GM12878 (cell line): Measurements from ENCODE around the gene LYG2. TPM values are rescaled to one million over a fixed set of nuclear protein-coding genes. Genes with fewer than 3 reads are reported as not detected.

Source experiments
- ATAC-seq: fragments of 200-7000 bp; cut with Tn5 transposase; 3 replicates; pipeline ENCODE4 v1.9.1; 2020; ENCODE audit warnings: mild to moderate bottlenecking, moderate library complexity
- BruUV-seq: library from RNA; stranded (reverse); fragments of 400-500 nt; replicated peaks from 2 replicates; lab custom pipeline; 2021; lab: Mats Ljungman, UMichigan
- CTCF ChIA-PET: fragments of 300-600 bp; sonication (Branson Sonifier 250); formaldehyde crosslinking; extraction: SDS; loops from one replicate; lab custom pipeline; 2021; ENCODE audit warnings: inconsistent platforms; lab: Yijun Ruan, JAX
- POLR2A ChIA-PET: fragments of 350-600 bp; formaldehyde crosslinking; extraction: SDS; loops from one replicate; lab custom pipeline; 2021; ENCODE audit warnings: inconsistent platforms; lab: Charles Lee
- RAD21 ChIA-PET: fragments of 300-600 bp; sonication (Branson Sonifier 250); formaldehyde crosslinking; loops from one replicate; lab custom pipeline; 2023; ENCODE audit warnings: antibody characterized with exemption; ENCODE audit not compliant: unreplicated experiment; lab: Charles Lee
- SMC1A ChIA-PET: fragments of 300-600 bp; sonication (Branson Sonifier 250); formaldehyde crosslinking; loops from one replicate; lab custom pipeline; 2023; ENCODE audit not compliant: unreplicated experiment, uncharacterized antibody; lab: Charles Lee
- DNase-seq: peaks from one replicate; pipeline ENCODE4 v3.0.0-alpha.2; 2011; ENCODE audit warnings: low read depth, low spot score
- FAIRE-seq: peaks from 3 replicates; lab custom pipeline; 2011; peaks lifted over from hg19 to GRCh38; lab: Jason Lieb, UNC
- H2AFZ ChIP-seq: 2 replicates; pipeline ENCODE4 v1.6.0; 2011; ENCODE audit warnings: low read depth, low read length, control low read depth; ENCODE audit not compliant: control insufficient read depth
- H3K27ac ChIP-seq: 2 replicates; pipeline ENCODE4 v1.5.1; 2011; ENCODE audit warnings: control low read depth; ENCODE audit not compliant: control insufficient read depth, insufficient read depth
- H3K27me3 ChIP-seq, 2 experiments: replicated peaks in 1 of 2; 2 replicates each; pipeline versions ENCODE4 v1.6.0 to v1.6.1; 2011; ENCODE audit warnings: low read length in 1 of 2; ENCODE audit not compliant: control insufficient read depth in 2 of 2, insufficient read depth in 2 of 2
- H3K36me3 ChIP-seq, 2 experiments: 2 replicates each; pipeline ENCODE4 v1.5.1; 2011; ENCODE audit warnings: low read length in 1 of 2; ENCODE audit not compliant: control insufficient read depth in 2 of 2, insufficient read depth in 2 of 2
- H3K4me1 ChIP-seq: 2 replicates; pipeline ENCODE4 v1.6.1; 2011; ENCODE audit warnings: mild to moderate bottlenecking, low read length, moderate library complexity, mixed read lengths; ENCODE audit not compliant: control insufficient read depth, insufficient read depth
- H3K4me2 ChIP-seq: 2 replicates; pipeline ENCODE4 v1.6.0; 2011; ENCODE audit warnings: control low read depth; ENCODE audit not compliant: control insufficient read depth, insufficient read depth
- H3K4me3 ChIP-seq: fragments of 200-600 bp; sonication (generic); 2 replicates; pipeline ENCODE4 v1.5.1; 2016
- H3K79me2 ChIP-seq: 2 replicates; pipeline ENCODE4 v1.6.0; 2011; ENCODE audit warnings: low read length; ENCODE audit not compliant: control insufficient read depth, insufficient read depth
- H3K9ac ChIP-seq: 2 replicates; pipeline ENCODE4 v1.8.0; 2011; ENCODE audit warnings: low read length, control low read depth, mixed read lengths; ENCODE audit not compliant: control insufficient read depth, insufficient read depth
- H3K9me3 ChIP-seq: replicated peaks from 3 replicates; pipeline ENCODE4 v1.5.1; 2011; ENCODE audit warnings: mild to moderate bottlenecking, low read length; ENCODE audit not compliant: control insufficient read depth, insufficient read depth
- H4K20me1 ChIP-seq: 2 replicates; pipeline ENCODE4 v1.6.0; 2011; ENCODE audit not compliant: control insufficient read depth, insufficient read depth
- MYB ChIP-seq: fragments of 150-350 bp; IDR thresholded peaks from 2 replicates; pipeline ENCODE4 v1.6.1; 2014; ENCODE audit warnings: mild to moderate bottlenecking, low read depth, low read length, borderline replicate concordance
- NBN ChIP-seq: fragments of 450-650 bp; IDR thresholded peaks from 2 replicates; pipeline ENCODE4 v1.6.1; 2016
- WGBS: methylation state at CpG from one replicate; pipeline ENCODE4 v1.1.6; 2016; ENCODE audit warnings: low lambda C conversion rate; ENCODE audit not compliant: insufficient replicate concordance, insufficient coverage; ENCODE audit errors: missing lambda C conversion rate; 5-methylcytosine and 5-hydroxymethylcytosine counted together
- in situ Hi-C: fragments of 300-500 bp; cut with MboI; formaldehyde crosslinking; loops from 9 replicates; pipeline ENCODE4 v1.14.3; 2018; ENCODE audit warnings: mixed read lengths
- intact Hi-C: fragments of 100-400 bp; cut with micrococcal nuclease; formaldehyde crosslinking; loops from one replicate; pipeline ENCODE4 v1.14.2; 2022; ENCODE audit not compliant: unreplicated experiment
- polyA plus RNA-seq, 11 experiments: library from polyadenylated mRNA; depleted of rRNA in 4 of 11; unstranded in 6 of 11; stranded (reverse) in 5 of 11; fragments of >200 nt; fragmentation: Nextera tagmentation in 4 of 11; fragmentation: Illumina TruSeq in 1 of 11; extraction: Ambion mirVana in 4 of 11; extraction: Trizol in 1 of 11; gene quantifications; 1 replicate in 1 of 11; 2 replicates in 10 of 11; pipeline versions ENCODE4 v1.2.1 to v1.2.3, GENCODE V29; 2011 to 2016; ENCODE audit warnings: inconsistent platforms in 2 of 11, missing spikeins in 2 of 11, low read depth in 1 of 11
- total RNA-seq, 4 experiments: library from RNA; depleted of rRNA in 3 of 4; stranded (reverse); fragments of >200 nt in 3 of 4; fragmentation: Illumina TruSeq in 1 of 4; extraction: Trizol in 1 of 4; gene quantifications; 2 replicates each; pipeline versions ENCODE4 v1.2.1 to v1.2.3, GENCODE V29; 2013 to 2021
- TF ChIP-seq, protein P1 (sequence below): fragments of 450-650 bp; IDR thresholded peaks from 2 replicates; pipeline ENCODE4 v1.6.1; 2016; ENCODE audit warnings: mild to moderate bottlenecking
- TF ChIP-seq, protein P2 (sequence below): fragments of 450-650 bp; IDR thresholded peaks from 2 replicates; pipeline ENCODE4 v1.6.1; 2017; ENCODE audit warnings: mild to moderate bottlenecking, moderate library complexity
- TF ChIP-seq, protein P3 (sequence below): fragments of 450-650 bp; IDR thresholded peaks from 2 replicates; pipeline ENCODE4 v1.6.1; 2018; ENCODE audit warnings: borderline replicate concordance, mild to moderate bottlenecking; ENCODE audit not compliant: partially characterized antibody

LYG2 gene
- total and polyA plus RNA-seq, 10 of the 15 experiments (the other 5 are each of a cell fraction or from before 2014, with no cell fraction given), result 0.11 to 0.95 (median 0.37) TPM; not detected in 6

DNA sequence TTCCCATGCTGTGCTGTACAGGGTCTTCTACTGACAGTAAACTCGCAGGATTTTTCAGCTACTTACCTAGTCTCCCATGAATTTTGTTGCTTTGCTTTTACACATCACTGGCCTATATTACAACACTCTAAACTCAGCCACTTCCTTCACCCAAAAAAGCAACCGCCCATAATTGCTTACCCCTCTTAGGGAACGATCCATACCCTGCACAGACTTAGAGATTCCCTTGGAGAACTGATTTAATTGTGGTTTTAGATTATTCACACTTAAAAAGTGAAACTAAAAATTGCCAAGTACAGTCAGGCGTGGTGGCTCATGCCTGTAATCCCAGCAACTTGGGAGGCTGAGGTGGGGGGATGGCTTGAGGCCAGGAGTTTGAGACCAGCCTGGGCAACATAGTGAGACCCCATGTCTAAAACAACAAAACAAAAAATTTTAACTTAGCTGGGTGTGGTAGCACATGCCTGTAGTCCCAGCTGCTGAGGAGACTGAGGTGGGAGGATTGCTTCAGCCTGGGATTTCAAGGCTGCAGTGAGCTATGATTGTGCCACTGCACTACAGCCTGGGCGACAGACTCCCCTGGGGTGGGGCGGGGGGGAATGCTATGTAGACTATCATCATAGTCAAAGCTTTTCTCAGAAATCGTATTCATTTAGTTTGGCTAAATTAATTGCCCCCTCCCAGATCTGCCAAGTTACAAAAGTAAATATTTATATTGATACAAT, 55.2 kb downstream of the LYG2 start:
- Histone ChIP-seq H3K9ac (no peak overlapping the region), H3K27ac (no peak overlapping the region), H3K27me3 (no peaks in the 10 kb centered on the region), H3K4me1 (no peaks in the 10 kb centered on the region), H3K4me3 (no peak overlapping the region), H4K20me1 (no peaks in the 10 kb centered on the region), H3K79me2 (no peaks in the 10 kb centered on the region), H2AFZ (no peak overlapping the region), H3K4me2 (no peak overlapping the region), H3K9me3 (no peaks in the 10 kb centered on the region), H3K36me3 (peaks cover 1 to 12% of the 10 kb centered on the region in 2 experiments; a peak in 2 of 4 replicates)
- ATAC-seq (no peak), FAIRE-seq (no peak), DNase-seq (no peak)
- ChIA-PET CTCF (no interaction called here), POLR2A (no interaction called here), RAD21 (no interaction called here), SMC1A (interaction anchor here (1.4 kb wide), 1 partner anchor 10 kb away, joined by 3 read pairs; no protein-coding TSS in a partner anchor)
- 98% methylated on average over 7 of the region's 7 CpGs for WGBS
- TF ChIP-seq NBN (no peak), MYB (no peak)
- TF ChIP-seq, protein P1, sequence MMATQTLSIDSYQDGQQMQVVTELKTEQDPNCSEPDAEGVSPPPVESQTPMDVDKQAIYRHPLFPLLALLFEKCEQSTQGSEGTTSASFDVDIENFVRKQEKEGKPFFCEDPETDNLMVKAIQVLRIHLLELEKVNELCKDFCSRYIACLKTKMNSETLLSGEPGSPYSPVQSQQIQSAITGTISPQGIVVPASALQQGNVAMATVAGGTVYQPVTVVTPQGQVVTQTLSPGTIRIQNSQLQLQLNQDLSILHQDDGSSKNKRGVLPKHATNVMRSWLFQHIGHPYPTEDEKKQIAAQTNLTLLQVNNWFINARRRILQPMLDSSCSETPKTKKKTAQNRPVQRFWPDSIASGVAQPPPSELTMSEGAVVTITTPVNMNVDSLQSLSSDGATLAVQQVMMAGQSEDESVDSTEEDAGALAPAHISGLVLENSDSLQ, result no peak
- TF ChIP-seq, protein P2, sequence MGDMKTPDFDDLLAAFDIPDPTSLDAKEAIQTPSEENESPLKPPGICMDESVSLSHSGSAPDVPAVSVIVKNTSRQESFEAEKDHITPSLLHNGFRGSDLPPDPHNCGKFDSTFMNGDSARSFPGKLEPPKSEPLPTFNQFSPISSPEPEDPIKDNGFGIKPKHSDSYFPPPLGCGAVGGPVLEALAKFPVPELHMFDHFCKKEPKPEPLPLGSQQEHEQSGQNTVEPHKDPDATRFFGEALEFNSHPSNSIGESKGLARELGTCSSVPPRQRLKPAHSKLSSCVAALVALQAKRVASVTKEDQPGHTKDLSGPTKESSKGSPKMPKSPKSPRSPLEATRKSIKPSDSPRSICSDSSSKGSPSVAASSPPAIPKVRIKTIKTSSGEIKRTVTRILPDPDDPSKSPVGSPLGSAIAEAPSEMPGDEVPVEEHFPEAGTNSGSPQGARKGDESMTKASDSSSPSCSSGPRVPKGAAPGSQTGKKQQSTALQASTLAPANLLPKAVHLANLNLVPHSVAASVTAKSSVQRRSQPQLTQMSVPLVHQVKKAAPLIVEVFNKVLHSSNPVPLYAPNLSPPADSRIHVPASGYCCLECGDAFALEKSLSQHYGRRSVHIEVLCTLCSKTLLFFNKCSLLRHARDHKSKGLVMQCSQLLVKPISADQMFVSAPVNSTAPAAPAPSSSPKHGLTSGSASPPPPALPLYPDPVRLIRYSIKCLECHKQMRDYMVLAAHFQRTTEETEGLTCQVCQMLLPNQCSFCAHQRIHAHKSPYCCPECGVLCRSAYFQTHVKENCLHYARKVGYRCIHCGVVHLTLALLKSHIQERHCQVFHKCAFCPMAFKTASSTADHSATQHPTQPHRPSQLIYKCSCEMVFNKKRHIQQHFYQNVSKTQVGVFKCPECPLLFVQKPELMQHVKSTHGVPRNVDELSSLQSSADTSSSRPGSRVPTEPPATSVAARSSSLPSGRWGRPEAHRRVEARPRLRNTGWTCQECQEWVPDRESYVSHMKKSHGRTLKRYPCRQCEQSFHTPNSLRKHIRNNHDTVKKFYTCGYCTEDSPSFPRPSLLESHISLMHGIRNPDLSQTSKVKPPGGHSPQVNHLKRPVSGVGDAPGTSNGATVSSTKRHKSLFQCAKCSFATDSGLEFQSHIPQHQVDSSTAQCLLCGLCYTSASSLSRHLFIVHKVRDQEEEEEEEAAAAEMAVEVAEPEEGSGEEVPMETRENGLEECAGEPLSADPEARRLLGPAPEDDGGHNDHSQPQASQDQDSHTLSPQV, result no peak
- TF ChIP-seq, protein P3, sequence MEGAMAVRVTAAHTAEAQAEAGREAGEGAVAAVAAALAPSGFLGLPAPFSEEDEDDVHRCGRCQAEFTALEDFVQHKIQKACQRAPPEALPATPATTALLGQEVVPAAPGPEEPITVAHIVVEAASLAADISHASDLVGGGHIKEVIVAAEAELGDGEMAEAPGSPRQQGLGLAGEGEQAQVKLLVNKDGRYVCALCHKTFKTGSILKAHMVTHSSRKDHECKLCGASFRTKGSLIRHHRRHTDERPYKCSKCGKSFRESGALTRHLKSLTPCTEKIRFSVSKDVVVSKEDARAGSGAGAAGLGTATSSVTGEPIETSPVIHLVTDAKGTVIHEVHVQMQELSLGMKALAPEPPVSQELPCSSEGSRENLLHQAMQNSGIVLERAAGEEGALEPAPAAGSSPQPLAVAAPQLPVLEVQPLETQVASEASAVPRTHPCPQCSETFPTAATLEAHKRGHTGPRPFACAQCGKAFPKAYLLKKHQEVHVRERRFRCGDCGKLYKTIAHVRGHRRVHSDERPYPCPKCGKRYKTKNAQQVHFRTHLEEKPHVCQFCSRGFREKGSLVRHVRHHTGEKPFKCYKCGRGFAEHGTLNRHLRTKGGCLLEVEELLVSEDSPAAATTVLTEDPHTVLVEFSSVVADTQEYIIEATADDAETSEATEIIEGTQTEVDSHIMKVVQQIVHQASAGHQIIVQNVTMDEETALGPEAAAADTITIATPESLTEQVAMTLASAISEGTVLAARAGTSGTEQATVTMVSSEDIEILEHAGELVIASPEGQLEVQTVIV, result no peak
- no TSS peak for BruUV-seq
- in situ Hi-C loops (no loop called here), intact Hi-C loops (no loop called here)
